CD14-positive monocyte (primary cell): ENCODE data around the gene JCHAIN. TPM values are rescaled to one million over a fixed set of nuclear protein-coding genes. Genes with fewer than 3 reads are reported as not detected.

Experiments
- DNase-seq, 3 donors: peaks; one replicate each; pipeline ENCODE4 v3.0.0-alpha.2; 2011 to 2022
- H2AFZ ChIP-seq: 2 replicates; pipeline ENCODE4 v1.6.0; 2012; ENCODE audit warnings: mild to moderate bottlenecking, low read depth, low read length, inconsistent platforms; ENCODE audit not compliant: insufficient read depth, poor library complexity, severe bottlenecking
- H3K27ac ChIP-seq, 2 donors: 1 replicate in 1 of 2; 2 replicates in 1 of 2; pipeline ENCODE4 v1.5.1; 2012 to 2013; ENCODE audit warnings: low read length in 2 of 2, control low read depth in 1 of 2, inconsistent platforms in 1 of 2, low read depth in 1 of 2, mild to moderate bottlenecking in 1 of 2
- H3K27me3 ChIP-seq, 2 donors: one replicate each; pipeline versions ENCODE4 v1.6.0 to v1.6.1; 2011 to 2013; ENCODE audit warnings: low read length in 2 of 2; ENCODE audit not compliant: control insufficient read depth in 2 of 2, insufficient read depth in 2 of 2
- H3K36me3 ChIP-seq, 2 donors: replicated peaks in 1 of 2; 1 replicate in 1 of 2; 2 replicates in 1 of 2; pipeline versions ENCODE4 v1.5.1 to v1.6.1; 2012 to 2013; ENCODE audit warnings: low read length in 2 of 2, control low read depth in 1 of 2, inconsistent platforms in 1 of 2, mild to moderate bottlenecking in 1 of 2; ENCODE audit not compliant: insufficient read depth in 2 of 2, control insufficient read depth in 1 of 2
- H3K4me1 ChIP-seq, 2 donors: 1 replicate in 1 of 2; 2 replicates in 1 of 2; pipeline versions ENCODE4 v1.5.1 to v1.6.1; 2012 to 2013; ENCODE audit warnings: low read length in 2 of 2, control low read depth in 1 of 2, inconsistent platforms in 1 of 2, mild to moderate bottlenecking in 1 of 2, moderate library complexity in 1 of 2; ENCODE audit not compliant: insufficient read depth in 2 of 2, control insufficient read depth in 1 of 2
- H3K4me2 ChIP-seq: replicated peaks from 2 replicates; pipeline ENCODE3; 2012; ENCODE audit warnings: low read length, moderate library complexity, mild to moderate bottlenecking; ENCODE audit not compliant: poor library complexity, severe bottlenecking; ENCODE audit errors: extremely low read depth
- H3K4me3 ChIP-seq, 3 experiments: fragments of 200-600 bp in 1 of 3; sonication (generic) in 1 of 3; replicated peaks in 1 of 3; 1 replicate in 2 of 3; 2 replicates in 1 of 3; pipeline ENCODE4 v1.5.1; 2011 to 2013; ENCODE audit warnings: low read length in 3 of 3, mild to moderate bottlenecking in 3 of 3, control low read depth in 2 of 3, low read depth in 2 of 3, inconsistent platforms in 1 of 3, moderate library complexity in 1 of 3
- H3K79me2 ChIP-seq: 2 replicates; pipeline ENCODE4 v1.6.0; 2012; ENCODE audit warnings: mild to moderate bottlenecking, control low read depth, inconsistent platforms, low read length, moderate library complexity; ENCODE audit not compliant: insufficient read depth
- H3K9ac ChIP-seq: 2 replicates; pipeline ENCODE4 v1.6.0; 2017; ENCODE audit warnings: low read length, mild to moderate bottlenecking; ENCODE audit not compliant: insufficient read depth, poor library complexity, severe bottlenecking
- H3K9me3 ChIP-seq, 2 donors: replicated peaks in 1 of 2; 1 replicate in 1 of 2; 2 replicates in 1 of 2; pipeline versions ENCODE4 v1.5.1 to v1.6.1; 2012 to 2013; ENCODE audit warnings: low read length in 2 of 2, control low read depth in 1 of 2; ENCODE audit not compliant: control insufficient read depth in 1 of 2, insufficient read depth in 1 of 2
- H4K20me1 ChIP-seq: 2 replicates; pipeline ENCODE4 v1.6.0; 2012; ENCODE audit warnings: mild to moderate bottlenecking, low read length, control low read depth, moderate library complexity; ENCODE audit not compliant: insufficient read depth
- H3K27ac Mint-ChIP-seq, 7 donors: one replicate each; pipeline ENCODE4 v1.8.0; 2020; ENCODE audit warnings: mild to moderate bottlenecking in 7 of 7, mixed read lengths in 7 of 7, moderate library complexity in 6 of 7, inconsistent platforms in 2 of 7
- H3K27me3 Mint-ChIP-seq, 3 donors: one replicate each; pipeline ENCODE4 v1.8.0; 2021 to 2022; ENCODE audit warnings: low read depth in 3 of 3, mild to moderate bottlenecking in 3 of 3, mixed read lengths in 3 of 3, moderate library complexity in 3 of 3, inconsistent platforms in 1 of 3
- H3K36me3 Mint-ChIP-seq, 2 donors: one replicate each; pipeline ENCODE4 v1.8.0; 2020; ENCODE audit warnings: mixed read lengths in 2 of 2, inconsistent platforms in 1 of 2, mild to moderate bottlenecking in 1 of 2
- H3K4me1 Mint-ChIP-seq: one replicate; pipeline ENCODE4 v1.8.0; 2020; ENCODE audit warnings: mild to moderate bottlenecking, mixed read lengths
- H3K4me3 Mint-ChIP-seq, 2 donors: one replicate each; pipeline ENCODE4 v1.8.0; 2020; ENCODE audit warnings: mild to moderate bottlenecking in 2 of 2, mixed read lengths in 2 of 2, moderate library complexity in 1 of 2
- H3K9me3 Mint-ChIP-seq, 7 donors: one replicate each; pipeline ENCODE4 v1.8.0; 2020 to 2022; ENCODE audit warnings: mixed read lengths in 7 of 7, mild to moderate bottlenecking in 6 of 7, moderate library complexity in 6 of 7, inconsistent platforms in 2 of 7
- CTCF ChIP-seq: fragments of 200-600 bp; IDR thresholded peaks from one replicate; pipeline ENCODE4 v1.8.0; 2022; ENCODE audit warnings: antibody characterized with exemption, mild to moderate bottlenecking
- WGBS: methylation state at CpG from one replicate; pipeline ENCODE4 v1.1.5; 2013; ENCODE audit warnings: missing lambda C conversion rate; ENCODE audit not compliant: insufficient coverage; 5-methylcytosine and 5-hydroxymethylcytosine counted together
- intact Hi-C, 2 donors: fragments of 100-400 bp; cut with micrococcal nuclease; formaldehyde crosslinking; loops; one replicate each; pipeline versions ENCODE4 v1.15.0 to v1.15.1; 2023
- polyA plus RNA-seq, 3 donors: library from polyadenylated mRNA; depleted of rRNA in 1 of 3; unstranded in 2 of 3; stranded (reverse) in 1 of 3; fragments of 300-500 nt in 2 of 3; fragments of >200 nt in 1 of 3; fragmentation: Illumina TruSeq in 2 of 3; gene quantifications; 1 replicate in 2 of 3; 2 replicates in 1 of 3; pipeline ENCODE4 v1.2.3, GENCODE V29; 2012 to 2021

The JCHAIN gene
- polyA plus RNA-seq, 3 donors, result 0.41 to 6.0 (median 1.9) TPM

GRCh38 chr4:70671091-70671490 lies 4.8 kb upstream of the JCHAIN start:
- H3K9me3 Mint-ChIP-seq, result peaks cover 0 to 2% (median 0%) of the 10 kb centered on the region in 7 donors
- intact Hi-C loops, result no loop called here
- Histone ChIP-seq H3K36me3 (no peaks in the 10 kb centered on the region), H3K27ac (no peak overlapping the region), H3K9ac (no peak overlapping the region), H3K4me1 (no peaks in the 10 kb centered on the region), H3K4me3 (no peak overlapping the region), H3K27me3 (no peaks in the 10 kb centered on the region), H3K9me3 (no peaks in the 10 kb centered on the region), H3K79me2 (no peaks in the 10 kb centered on the region), H3K4me2 (no peak overlapping the region), H2AFZ (no peak overlapping the region), H4K20me1 (no peaks in the 10 kb centered on the region)
- DNase-seq, result no peak
- no CpG with 5 or more reads among the region's 2 CpGs for WGBS
- H3K4me1 Mint-ChIP-seq, result peaks cover 3% of the 10 kb centered on the region
- H3K27me3 Mint-ChIP-seq, result peaks cover 0 to 3% (median 0%) of the 10 kb centered on the region in 3 donors
- peak overlapping the region in 1 of 7 donors; percentile 53 for H3K27ac Mint-ChIP-seq
- no peak for TF ChIP-seq CTCF
- no peaks in the 10 kb centered on the region for H3K36me3 Mint-ChIP-seq
- no peak overlapping the region for H3K4me3 Mint-ChIP-seq

GRCh38 chr4:70670332-70671014 lies 4.2 kb upstream of the JCHAIN start:
- H3K79me2 ChIP-seq, result no peaks in the 10 kb centered on the region
- H3K27me3 ChIP-seq, result no peaks in the 10 kb centered on the region
- H3K9me3 Mint-ChIP-seq, result peaks cover 0 to 2% (median 0%) of the 10 kb centered on the region in 7 donors
- intact Hi-C loops, result no loop called here
- DNase-seq, result no peak
- no peak overlapping the region for H3K4me3 ChIP-seq
- H3K4me2 ChIP-seq, result no peak overlapping the region
- H3K27ac ChIP-seq, result no peak overlapping the region
- no peaks in the 10 kb centered on the region for H3K36me3 Mint-ChIP-seq
- H3K4me3 Mint-ChIP-seq, result no peak overlapping the region
- 80% methylated on average over 1 of the region's 5 CpGs for WGBS
- H3K27me3 Mint-ChIP-seq, result peaks cover 0 to 3% (median 0%) of the 10 kb centered on the region in 3 donors
- no peaks in the 10 kb centered on the region for H3K36me3 ChIP-seq
- no peaks in the 10 kb centered on the region for H4K20me1 ChIP-seq
- no peak for TF ChIP-seq CTCF
- no peak overlapping the region for H2AFZ ChIP-seq
- H3K4me1 ChIP-seq, result no peaks in the 10 kb centered on the region
- H3K4me1 Mint-ChIP-seq, result peaks cover 3% of the 10 kb centered on the region
- no peaks in the 10 kb centered on the region for H3K9me3 ChIP-seq
- H3K9ac ChIP-seq, result no peak overlapping the region
- peak overlapping the region in 1 of 7 donors; percentile 1 for H3K27ac Mint-ChIP-seq
